ENCODE measurements around the gene CCDC177.
"Not testable (repeated sequence)": the region's sequence is repeated elsewhere in the genome, so short reads cannot be mapped to it uniquely, and the experiment has no call there.

The CCDC177 gene

DNA sequence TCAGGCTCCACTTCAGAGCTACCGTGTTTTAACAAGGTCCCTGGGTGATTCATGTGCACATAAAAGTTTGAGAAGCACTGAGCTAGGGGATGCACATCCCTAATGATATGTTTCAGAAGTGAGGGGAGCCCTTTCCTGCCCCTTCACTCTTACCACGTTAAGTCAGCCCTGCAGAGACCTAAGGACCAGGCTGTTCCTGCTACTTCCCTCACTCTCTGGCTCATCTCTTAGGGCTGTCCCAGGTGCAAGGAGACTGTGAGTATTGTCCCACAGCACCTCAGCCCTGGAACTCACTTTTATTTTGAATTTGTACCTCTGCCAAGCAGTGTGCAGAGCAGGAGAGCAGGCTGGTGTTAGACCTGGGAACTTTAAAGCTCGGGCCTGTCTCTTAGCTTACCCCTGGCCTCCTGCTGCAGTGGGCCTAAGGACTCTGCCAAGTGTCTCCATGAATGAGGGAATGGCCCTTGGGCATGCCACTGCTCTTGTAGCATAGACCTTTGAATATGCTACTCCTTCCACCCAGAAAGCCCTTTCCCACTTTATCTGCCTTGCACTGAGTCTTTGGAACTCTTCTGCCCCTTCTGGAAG lies 25.7 kb upstream of the CCDC177 start:
- no peak for DNase-seq (ENCODE audit: low read depth in 1 of 2, low spot score in 1 of 2)

GRCh38 chr14:69599431-69599830 lies 24.8 kb upstream of the CCDC177 start:
- not testable (repeated sequence) for DNase-seq (ENCODE audit: low read depth in 1 of 2, low spot score in 1 of 2)

GRCh38 chr14:69595336-69595735 lies 20.7 kb upstream of the CCDC177 start:
- DNase-seq (ENCODE audit: low read depth in 1 of 2, low spot score in 1 of 2) = no peak

- DNase-seq (ENCODE audit: low read depth in 1 of 2, low spot score in 1 of 2) = no peak
Measured at GRCh38 chr14:69594846-69595245, 20.2 kb upstream of the CCDC177 start.

GRCh38 chr14:69593018-69593677 lies 18.5 kb upstream of the CCDC177 start:
- no peak for DNase-seq (ENCODE audit: low read depth in 1 of 2, low spot score in 1 of 2)

DNA sequence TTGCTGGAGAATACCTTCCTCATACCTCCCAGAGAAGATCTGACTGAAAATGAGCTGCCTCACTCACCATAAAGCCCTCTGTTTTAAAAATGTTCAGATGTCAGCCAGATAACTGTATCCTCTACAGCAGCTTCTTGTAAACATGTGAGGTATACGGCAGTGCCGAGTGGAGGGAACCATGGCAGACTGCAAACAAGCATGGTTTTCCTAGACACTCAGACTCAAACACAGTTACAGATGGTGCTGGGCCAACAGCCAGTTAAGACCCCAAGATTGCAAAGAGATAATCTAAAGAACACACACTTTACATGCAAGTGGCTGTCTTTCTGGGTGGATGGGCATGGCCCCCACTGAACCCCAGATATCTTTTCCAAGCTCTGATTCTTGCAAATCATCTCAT lies 16.6 kb upstream of the CCDC177 start:
- no peak for DNase-seq (ENCODE audit: low read depth in 1 of 2, low spot score in 1 of 2)

GRCh38 chr14:69587389-69587788 lies 12.7 kb upstream of the CCDC177 start:
- DNase-seq (ENCODE audit: low read depth in 1 of 2, low spot score in 1 of 2) = no peak

DNA sequence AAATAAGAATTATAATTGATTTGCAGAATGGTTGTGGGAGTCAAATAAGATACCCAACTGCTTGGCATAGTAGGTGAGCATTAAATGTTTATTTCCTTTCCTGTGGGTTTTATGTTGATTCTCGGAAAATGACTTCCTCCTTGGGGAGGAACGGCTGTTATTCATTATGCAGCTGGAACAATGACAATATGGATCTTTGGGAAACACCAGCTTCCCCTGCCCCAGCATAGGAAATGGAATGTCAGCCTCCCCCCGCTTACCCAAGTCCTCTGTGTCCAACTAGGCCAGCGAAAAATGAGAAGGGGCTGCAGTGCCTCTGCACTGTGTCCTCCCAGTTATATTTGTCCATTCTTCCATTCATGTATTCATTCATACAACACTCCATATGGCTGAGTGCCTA lies 11.7 kb upstream of the CCDC177 start:
- no peak for DNase-seq (ENCODE audit: low read depth in 1 of 2, low spot score in 1 of 2)

GRCh38 chr14:69584389-69584788 lies 9.7 kb upstream of the CCDC177 start:
- DNase-seq (ENCODE audit: low read depth in 1 of 2, low spot score in 1 of 2) = no peak

DNA sequence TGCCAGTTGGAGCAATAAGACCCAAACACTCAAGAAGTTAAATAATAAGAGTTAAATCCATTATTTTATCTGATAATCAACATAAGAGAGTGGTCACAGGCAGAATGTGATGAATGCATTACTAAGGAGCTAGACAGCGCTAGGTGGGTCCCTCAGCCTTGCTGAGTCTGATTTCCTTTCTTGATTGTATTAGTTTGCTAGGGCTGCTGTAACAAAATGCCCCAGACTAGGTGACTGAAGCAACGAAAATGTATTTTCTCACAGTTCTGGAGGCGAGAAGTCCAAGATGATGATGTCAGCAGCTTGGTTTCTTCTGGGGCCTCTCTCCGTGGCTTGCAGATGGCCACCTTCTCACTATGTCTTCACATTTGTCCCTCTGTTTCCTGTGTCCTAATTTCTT lies 8.2 kb upstream of the CCDC177 start:
- no peak for DNase-seq (ENCODE audit: low read depth in 1 of 2, low spot score in 1 of 2)

DNA sequence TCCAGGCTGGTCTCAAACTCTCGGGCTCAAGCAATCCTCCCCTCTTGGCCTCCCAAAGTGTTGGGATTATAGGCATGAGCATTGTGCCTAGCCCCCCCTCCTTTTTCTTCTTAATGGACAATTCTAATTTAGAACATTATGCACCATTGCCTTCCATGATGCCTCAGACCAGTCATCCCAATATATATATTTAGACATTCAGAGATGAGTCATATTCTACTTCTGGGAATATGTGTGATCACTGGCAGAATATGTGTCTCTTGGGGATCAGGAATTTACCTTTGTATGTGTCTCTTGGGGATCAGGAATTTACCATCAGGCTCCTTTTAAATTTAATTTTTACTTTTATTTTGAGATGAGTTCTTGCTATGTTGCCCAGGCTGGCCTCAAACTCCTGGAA lies 7.5 kb upstream of the CCDC177 start:
- DNase-seq (ENCODE audit: low read depth in 1 of 2, low spot score in 1 of 2) = no peak

- DNase-seq (ENCODE audit: low read depth in 1 of 2, low spot score in 1 of 2) = no peak
Measured at GRCh38 chr14:69581316-69581935, 6.8 kb upstream of the CCDC177 start.

DNA sequence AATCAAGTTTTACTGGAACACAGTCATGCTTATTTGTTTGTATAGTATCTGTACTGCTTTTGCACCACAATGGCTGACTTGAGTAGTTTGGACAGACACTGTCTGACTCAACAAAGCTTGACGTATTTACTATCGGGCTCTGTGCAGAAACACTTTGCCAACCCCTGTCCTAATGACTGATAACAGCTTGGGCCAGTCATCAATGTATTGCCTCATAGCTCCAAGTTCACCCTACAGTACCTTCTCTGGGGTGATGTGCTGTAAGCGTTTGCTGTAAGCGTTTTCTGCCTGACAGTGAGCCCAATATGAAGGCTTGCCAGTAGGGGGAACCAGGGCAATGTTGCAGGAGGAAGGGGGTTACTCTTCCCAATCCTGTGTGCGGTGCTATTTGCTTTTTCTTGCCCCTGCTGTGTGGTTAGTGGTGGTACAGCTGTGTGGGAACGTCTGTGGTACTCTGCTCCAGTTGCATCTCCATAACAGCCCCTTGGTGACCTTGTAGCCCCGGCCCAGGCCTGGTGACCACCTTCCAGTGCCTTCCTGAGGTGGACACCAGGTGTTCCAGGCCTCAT lies 5.4 kb upstream of the CCDC177 start:
- no peak for DNase-seq (ENCODE audit: low read depth in 1 of 2, low spot score in 1 of 2)

GRCh38 chr14:69579476-69579875 lies 4.8 kb upstream of the CCDC177 start:
- DNase-seq (ENCODE audit: low read depth in 1 of 2, low spot score in 1 of 2) = no peak

- no peak for DNase-seq (ENCODE audit: low read depth in 1 of 2, low spot score in 1 of 2)
Measured at GRCh38 chr14:69574954-69575295, 254 bp upstream of the CCDC177 start.

DNA sequence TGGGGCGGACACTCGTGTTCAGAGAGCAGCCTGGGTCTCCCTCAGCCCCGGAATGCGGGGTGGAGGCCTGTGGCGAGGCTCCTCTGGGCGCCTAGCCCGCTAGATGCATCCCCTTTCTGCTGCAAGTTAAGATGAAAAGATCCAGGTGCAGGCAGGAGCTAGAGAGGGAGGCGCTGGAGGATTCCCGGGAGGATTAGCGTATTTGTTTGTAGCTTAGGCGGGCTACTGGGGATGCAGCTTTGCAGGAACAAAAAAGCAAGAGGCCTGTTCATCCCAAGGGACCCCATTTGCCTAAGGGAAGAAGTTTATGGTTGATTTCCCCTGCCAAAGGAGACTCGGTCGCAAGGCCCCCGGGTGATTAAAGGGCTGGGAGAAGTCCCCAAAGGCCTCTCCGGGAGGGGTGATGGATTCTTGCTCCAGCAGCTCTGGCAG lies 824 bp downstream of the CCDC177 start:
- no peak for DNase-seq (ENCODE audit: low read depth in 1 of 2, low spot score in 1 of 2)

GRCh38 chr14:69573205-69573830 lies 1.4 kb downstream of the CCDC177 start:
- DNase-seq (ENCODE audit: low read depth in 1 of 2, low spot score in 1 of 2) = no peak

DNA sequence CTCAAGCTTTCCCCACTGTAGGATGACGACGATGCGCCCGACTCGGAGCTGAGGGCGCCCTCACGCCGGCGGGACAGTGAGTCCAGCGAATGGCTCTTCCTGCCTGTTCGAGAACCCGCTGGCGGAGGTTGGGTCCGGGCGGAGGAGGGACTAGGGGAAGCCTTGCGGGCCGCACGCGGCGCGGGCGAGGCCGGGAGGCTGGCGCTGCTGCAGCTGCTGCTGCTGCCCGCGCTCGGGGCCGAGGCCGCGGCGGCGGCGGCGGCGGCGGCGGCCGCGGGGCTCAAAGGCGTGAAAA lies 1.9 kb downstream of the CCDC177 start:
- no peak for DNase-seq (ENCODE audit: low read depth in 1 of 2, low spot score in 1 of 2)

DNA sequence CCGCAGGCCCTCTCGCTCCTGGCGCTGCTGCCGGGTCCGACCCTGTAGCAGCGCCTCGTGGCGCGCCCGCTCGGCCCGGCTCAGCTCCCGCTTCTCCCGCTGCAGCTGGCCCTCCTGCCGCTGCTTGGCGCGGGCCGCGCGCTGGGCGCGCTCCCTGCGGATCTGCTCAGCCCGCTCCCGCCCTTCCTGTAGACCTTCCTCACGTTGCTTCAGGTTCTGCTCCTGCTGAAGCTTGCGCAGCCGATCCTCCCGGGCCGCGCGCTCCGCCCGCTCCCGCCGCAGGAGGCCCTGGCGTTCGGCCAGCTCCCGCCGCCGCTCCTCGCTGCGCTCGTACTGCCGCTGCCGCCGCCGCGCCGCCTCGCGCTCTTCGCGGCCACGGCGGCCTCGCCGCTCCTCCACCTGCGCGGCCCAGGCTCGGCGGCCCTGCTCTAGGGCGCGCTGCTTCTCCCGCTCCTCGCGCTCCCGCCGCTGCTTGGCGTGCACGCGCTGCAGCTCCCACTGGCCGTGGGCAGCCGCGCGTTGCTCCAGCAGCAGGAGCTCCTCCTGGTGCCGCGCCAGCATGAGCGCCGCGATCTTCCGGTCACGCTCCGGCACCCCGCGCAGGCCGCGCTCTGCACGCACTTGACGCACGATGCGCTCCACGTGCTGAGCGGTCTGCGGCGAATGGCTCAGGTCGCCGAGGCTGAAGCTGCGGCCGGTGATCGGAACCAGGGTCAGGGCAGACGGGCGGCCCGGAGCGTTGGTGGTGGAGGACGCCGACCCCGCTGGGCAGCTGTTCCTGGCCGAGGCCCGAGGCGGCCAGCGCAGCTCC lies 2.4 kb downstream of the CCDC177 start:
- DNase-seq (ENCODE audit: low read depth in 1 of 2, low spot score in 1 of 2) = no peak

DNA sequence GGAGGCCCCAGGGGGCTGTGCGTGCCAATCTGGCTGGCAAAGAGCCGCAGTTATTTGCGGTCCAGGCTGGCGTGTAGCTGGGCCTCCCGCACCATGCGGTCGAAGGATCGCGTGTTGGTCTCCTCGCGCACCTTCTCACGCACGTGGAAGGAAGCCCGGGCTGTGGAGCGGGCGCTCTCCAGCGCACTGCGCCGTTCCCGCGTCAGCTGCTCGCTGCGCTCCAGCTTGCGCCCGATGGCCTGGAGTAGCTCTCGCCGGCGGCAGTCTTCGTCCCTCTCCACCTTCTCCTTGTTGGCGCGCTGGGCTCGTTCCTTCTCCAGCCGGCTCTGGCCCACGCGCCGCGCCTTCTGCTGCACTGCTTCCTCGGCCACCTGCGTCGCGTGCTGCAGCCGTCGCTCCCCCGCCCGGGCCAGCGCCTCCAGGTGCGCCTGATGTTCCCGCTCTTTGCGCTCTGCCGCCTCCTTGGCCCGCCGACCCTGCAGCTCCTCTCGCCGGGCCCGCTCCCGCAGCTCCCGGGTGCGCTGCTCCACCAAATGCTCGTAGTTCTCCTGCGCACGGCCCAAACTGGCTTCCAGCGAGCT lies 3.1 kb downstream of the CCDC177 start:
- no peak for DNase-seq (ENCODE audit: low read depth in 1 of 2, low spot score in 1 of 2)

DNA sequence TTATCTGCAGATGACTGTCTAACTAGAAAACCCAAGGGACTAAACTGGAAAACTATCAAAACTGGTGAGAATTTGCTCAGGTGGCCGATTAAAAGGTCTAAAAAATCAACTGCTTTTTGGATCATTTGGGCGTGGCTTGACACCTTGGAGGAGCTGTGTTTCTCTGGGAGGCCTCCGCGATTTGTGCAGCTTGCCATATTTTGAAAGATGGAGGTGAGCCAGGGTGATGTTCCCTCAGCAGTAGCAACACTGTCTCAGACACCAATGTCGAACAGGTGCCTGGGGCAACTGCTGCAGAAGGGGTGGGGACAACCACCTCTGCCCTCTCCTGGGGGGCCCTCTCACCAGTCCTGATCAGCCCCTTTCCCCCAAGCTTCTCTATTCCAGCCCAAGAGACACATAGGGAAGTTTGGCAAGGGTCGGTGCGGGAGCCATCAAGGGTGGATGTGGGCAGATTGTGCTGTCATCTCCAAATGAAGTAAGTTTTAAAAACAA lies 3.8 kb downstream of the CCDC177 start:
- no peak for DNase-seq (ENCODE audit: low read depth in 1 of 2, low spot score in 1 of 2)

Data from activated T-helper 1 cell treated with anti-CD3 and anti-CD28 coated beads, Interleukin-2, amount 50 U/mL, for 16 hours (primary cell).